ENCODE results near the gene RPL22.

Gene RPL22

DNA sequence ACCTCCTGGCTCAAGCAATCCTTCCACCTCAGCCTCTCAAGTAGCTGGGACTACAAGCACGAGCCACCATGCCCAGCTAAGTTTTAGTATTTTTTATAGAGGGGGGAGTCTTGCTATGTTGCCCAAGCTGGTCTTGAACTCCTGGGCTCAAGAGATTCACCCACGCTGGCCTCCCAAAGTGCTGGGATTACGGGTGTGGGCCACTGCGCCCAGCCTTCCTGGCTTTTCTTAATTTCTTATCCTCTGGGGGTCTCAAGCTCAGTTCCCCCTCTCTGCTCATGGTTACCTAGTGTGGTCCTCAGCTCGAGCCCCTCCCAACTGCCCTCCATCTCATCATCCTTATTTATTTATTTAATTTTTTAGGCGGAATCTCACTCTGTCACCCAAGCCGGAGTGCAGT, 2.9 kb upstream of the RPL22 start:
- Mint-ChIP-seq H3K4me1 (ENCODE audit: low read depth) (peaks cover 48% of the 10 kb centered on the region), H3K4me3 (no peak overlapping the region), H3K27me3 (peaks cover 49% of the 10 kb centered on the region), H3K9me3 (no peaks in the 10 kb centered on the region), H3K27ac (no peak overlapping the region), H3K36me3 (ENCODE audit: low read depth) (peaks cover 25% of the 10 kb centered on the region)
- intact Hi-C loops (cut with micrococcal nuclease), result no loop called here

DNA sequence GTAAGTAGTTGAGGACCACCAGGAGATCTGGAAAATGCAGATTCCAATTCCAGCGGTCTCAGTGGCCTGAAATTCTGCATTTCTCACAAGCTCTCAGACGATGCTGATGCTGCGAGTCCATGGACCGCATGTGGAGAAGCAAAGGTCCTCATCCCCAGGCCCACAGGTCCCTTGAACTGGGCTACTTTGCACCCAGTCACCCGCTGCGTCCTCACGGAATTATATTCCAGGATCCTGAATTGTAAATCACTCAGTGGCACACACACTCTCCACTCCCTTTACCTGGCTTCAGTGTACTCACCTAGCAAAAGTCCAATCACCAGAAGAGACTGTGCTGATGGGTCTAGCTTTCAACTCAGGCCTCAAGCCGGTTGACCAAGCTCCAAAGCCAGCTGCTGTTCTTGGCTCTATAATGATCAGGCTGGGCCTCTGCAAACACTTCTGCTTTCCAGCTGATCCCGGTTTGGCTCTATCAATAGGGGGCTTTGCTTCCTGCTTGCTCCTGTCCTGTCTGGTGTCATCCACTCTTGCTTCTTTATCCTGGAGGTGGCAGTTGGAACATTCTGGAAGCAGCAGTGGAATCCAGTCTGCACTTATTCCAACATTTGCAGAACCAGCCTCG, 904 bp upstream of the RPL22 start:
- intact Hi-C loops (cut with micrococcal nuclease), result no loop called here
- H3K9me3 Mint-ChIP-seq, result no peaks in the 10 kb centered on the region
- peaks cover 36% of the 10 kb centered on the region for H3K4me1 Mint-ChIP-seq (ENCODE audit: low read depth)

DNA sequence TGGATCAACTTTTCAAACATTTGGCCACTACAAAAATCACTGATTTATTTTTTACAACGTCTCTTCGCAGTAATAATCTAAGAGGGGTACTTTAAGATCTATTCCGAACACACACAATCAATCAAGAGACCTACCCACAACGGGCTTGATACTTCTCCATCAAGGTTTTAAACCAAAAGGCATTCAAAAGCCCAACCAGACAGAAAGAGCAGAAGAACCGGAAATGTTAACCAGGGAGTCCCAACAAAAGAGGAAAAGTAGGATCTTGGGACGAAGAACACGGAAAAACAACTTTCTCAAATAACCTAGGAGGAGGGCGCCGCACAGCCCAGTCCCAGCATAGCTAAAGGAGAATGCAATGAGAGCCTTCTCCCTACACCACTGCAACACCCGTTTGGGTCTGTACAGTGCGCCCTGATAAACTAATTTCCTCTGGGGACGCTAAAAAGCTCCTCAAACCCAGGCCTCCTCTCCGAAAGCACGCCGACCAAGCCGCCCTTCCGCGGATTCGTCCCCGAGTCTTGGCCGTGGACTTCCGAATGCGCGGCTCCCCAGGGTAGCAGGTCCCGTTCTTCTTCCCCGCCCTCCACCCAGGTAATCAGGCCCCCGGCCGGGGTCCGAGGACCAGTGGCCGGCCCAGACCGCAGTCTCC, 623 bp downstream of the RPL22 start:
- Mint-ChIP-seq H3K27me3 (peaks cover 20% of the 10 kb centered on the region), H3K27ac (peak overlapping the region; percentile 95), H3K4me1 (ENCODE audit: low read depth) (peaks cover 33% of the 10 kb centered on the region), H3K4me3 (peak overlapping the region; percentile 79), H3K9me3 (no peaks in the 10 kb centered on the region), H3K36me3 (ENCODE audit: low read depth) (peaks cover 60% of the 10 kb centered on the region)
- intact Hi-C loops (cut with micrococcal nuclease), result loop anchor here (5.0 kb wide), 2 partner anchors 39 to 194 kb away; partner anchors contain the start of genes ACOT7 and ICMT

More for the DNA sequence above, 904 bp upstream of the RPL22 start:
- Mint-ChIP-seq H3K4me3 (peak overlapping the region; percentile 79), H3K27ac (peak overlapping the region; percentile 95), H3K36me3 (ENCODE audit: low read depth) (peaks cover 44% of the 10 kb centered on the region), H3K27me3 (peaks cover 30% of the 10 kb centered on the region)

DNA sequence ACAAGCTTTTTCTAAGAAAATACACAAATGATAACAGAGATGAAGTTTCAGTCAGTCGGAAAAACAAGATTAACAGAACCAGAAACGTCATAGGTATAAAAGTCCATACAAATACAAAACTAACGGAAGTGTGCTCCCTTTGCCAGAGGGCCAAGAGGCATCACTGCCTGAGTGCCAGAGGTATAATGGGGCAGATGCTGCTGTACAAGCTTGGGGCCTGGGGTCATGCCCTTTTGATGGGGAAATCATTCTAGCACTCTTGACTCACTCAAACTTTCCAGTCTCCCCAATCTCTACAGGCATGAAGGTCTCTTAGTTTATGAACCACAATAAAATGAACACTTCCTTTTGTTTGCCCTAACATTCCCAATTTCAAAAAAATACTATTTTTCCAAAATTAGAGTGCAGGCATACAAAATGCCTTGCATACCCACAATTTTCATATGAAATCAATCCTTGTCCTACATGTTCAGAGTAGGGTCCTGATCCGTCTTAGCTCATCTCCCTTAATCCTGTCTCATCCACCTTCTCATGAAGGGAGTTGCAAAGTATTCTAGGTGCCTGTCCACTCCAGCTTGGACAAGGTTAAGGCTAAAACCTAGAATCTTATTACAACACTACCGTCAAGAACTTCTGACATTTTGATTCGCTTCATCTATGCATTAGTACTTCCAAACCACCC, 1.5 kb downstream of the RPL22 start:
- Mint-ChIP-seq H3K4me3 (peak overlapping the region; percentile 79), H3K36me3 (ENCODE audit: low read depth) (peaks cover 68% of the 10 kb centered on the region), H3K9me3 (no peaks in the 10 kb centered on the region), H3K4me1 (ENCODE audit: low read depth) (peaks cover 33% of the 10 kb centered on the region), H3K27me3 (peaks cover 18% of the 10 kb centered on the region), H3K27ac (peak overlapping the region; percentile 95)
- intact Hi-C loops (cut with micrococcal nuclease), result loop anchor here (5.0 kb wide), 2 partner anchors 39 to 194 kb away; partner anchors contain the start of genes ACOT7 and ICMT

DNA sequence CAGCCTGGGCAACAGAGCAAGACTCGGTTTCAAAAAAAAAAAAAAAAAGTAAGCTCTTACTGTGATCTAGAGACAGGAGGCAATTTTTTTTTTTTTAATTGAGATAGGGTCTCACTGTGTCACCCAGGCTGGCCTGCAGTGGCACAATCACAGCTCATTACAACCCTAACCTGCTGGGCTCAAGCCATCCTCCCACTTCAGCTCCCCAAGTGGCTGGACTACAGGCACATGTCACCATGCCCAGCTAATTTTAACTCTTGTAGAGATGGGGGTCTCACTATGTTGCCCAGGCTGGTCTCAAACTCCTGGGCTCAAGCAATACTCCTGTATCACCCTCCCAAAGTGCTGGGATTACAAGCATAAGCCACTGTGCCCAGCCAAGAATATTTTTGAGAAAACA, 7.4 kb downstream of the RPL22 start:
- intact Hi-C loops (cut with micrococcal nuclease), result no loop called here
- no peak overlapping the region for H3K4me3 Mint-ChIP-seq
- no peaks in the 10 kb centered on the region for H3K27me3 Mint-ChIP-seq
- peaks cover 5% of the 10 kb centered on the region for H3K4me1 Mint-ChIP-seq (ENCODE audit: low read depth)
- no peak overlapping the region for H3K27ac Mint-ChIP-seq
- H3K9me3 Mint-ChIP-seq, result no peaks in the 10 kb centered on the region
- peaks cover 100% of the 10 kb centered on the region for H3K36me3 Mint-ChIP-seq (ENCODE audit: low read depth)

DNA sequence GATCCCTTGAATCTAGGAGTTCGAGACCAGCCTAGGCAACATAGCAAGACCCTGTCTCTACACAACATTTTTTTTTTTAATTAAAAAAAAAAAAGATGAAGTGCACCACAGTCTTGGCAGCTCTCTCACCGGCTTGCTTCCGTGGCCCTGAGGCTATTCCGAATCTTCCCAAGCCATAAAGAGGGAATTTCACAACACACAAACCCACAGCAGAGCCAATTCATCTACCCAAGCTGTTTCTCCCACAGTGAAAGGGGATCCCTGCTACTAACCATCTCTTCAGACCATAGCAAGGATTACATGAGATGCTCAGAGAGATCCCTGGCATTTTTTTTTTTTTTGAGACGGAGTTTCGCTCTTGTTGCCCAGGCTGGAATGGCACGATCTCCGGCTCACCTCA, 10.9 kb downstream of the RPL22 start:
- H3K36me3 Mint-ChIP-seq (ENCODE audit: low read depth), result peaks cover 90% of the 10 kb centered on the region

DNA sequence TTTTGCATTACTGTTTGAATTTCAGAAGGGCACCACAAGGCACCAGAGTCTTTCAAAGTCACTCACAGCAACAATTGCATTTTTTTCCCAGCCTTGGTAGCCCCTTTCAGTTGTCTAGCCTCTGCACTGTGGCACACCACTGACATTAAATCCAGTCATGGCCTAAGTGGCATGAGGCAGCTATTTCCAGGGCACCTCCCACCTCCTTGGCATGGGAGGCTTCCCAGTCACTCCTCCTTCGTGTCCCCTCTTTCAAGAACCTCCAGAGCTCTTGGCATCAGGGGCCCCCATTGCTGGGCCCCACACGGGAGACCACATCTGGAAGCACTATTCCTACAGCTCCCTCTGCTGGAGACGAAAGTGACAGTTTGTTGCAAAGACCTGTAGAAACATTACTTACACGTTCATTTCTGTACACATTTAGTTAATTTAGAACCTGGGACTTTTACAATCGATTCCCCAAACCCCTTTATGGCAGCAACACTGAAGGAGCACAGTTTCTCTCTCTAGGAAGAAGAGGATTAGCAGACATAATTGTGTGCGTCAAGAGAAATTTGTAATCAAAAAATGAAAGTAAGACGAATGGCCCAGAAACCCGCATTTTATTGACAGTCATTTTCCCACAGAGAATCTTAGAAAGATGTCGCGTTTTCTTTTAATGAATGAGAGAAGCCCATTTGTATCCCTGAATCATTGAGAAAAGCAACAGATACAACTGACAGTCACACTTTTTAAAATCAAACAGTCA, 13.6 kb downstream of the RPL22 start:
- intact Hi-C loops (cut with micrococcal nuclease), result loop anchor here (10.0 kb wide), 1 partner anchor 131 kb away; no protein-coding TSS in a partner anchor
- Mint-ChIP-seq H3K27me3 (peaks cover 30% of the 10 kb centered on the region), H3K36me3 (ENCODE audit: low read depth) (peaks cover 64% of the 10 kb centered on the region), H3K4me1 (ENCODE audit: low read depth) (peaks cover 14% of the 10 kb centered on the region), H3K27ac (no peak overlapping the region), H3K9me3 (no peaks in the 10 kb centered on the region), H3K4me3 (no peak overlapping the region)

More for the DNA sequence above, 10.9 kb downstream of the RPL22 start:
- peaks cover 6% of the 10 kb centered on the region for H3K27me3 Mint-ChIP-seq
- no peak overlapping the region for H3K4me3 Mint-ChIP-seq
- no peaks in the 10 kb centered on the region for H3K4me1 Mint-ChIP-seq (ENCODE audit: low read depth)
- H3K9me3 Mint-ChIP-seq, result no peaks in the 10 kb centered on the region
- H3K27ac Mint-ChIP-seq, result no peak overlapping the region
- intact Hi-C loops (cut with micrococcal nuclease), result loop anchor here (10.0 kb wide), 1 partner anchor 134 kb away; no protein-coding TSS in a partner anchor

DNA sequence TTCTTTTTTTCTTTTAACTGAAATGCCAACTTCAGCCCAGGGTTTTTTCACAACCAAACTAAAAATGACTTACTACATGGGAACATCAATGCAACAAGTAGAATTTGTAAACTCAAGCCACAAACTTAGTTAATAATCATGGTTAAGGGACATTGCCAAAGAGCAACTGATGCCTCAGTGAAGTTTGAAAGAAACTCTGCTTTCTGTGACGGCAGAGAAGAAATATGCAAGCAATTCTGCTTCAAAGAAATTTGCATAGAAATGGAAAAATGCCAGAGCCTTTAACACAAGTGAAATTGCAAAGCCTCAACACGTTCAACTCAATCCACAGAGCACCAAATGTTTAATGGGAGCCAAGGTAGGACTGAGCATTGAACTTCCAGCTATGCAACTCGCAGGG, 14.2 kb downstream of the RPL22 start:
- H3K9me3 Mint-ChIP-seq, result no peaks in the 10 kb centered on the region
- no peak overlapping the region for H3K27ac Mint-ChIP-seq
- H3K27me3 Mint-ChIP-seq, result peaks cover 33% of the 10 kb centered on the region
- H3K36me3 Mint-ChIP-seq (ENCODE audit: low read depth), result peaks cover 57% of the 10 kb centered on the region
- peaks cover 16% of the 10 kb centered on the region for H3K4me1 Mint-ChIP-seq (ENCODE audit: low read depth)
- intact Hi-C loops (cut with micrococcal nuclease), result loop anchor here (10.0 kb wide), 1 partner anchor 130 kb away; no protein-coding TSS in a partner anchor
- H3K4me3 Mint-ChIP-seq, result no peak overlapping the region

DNA sequence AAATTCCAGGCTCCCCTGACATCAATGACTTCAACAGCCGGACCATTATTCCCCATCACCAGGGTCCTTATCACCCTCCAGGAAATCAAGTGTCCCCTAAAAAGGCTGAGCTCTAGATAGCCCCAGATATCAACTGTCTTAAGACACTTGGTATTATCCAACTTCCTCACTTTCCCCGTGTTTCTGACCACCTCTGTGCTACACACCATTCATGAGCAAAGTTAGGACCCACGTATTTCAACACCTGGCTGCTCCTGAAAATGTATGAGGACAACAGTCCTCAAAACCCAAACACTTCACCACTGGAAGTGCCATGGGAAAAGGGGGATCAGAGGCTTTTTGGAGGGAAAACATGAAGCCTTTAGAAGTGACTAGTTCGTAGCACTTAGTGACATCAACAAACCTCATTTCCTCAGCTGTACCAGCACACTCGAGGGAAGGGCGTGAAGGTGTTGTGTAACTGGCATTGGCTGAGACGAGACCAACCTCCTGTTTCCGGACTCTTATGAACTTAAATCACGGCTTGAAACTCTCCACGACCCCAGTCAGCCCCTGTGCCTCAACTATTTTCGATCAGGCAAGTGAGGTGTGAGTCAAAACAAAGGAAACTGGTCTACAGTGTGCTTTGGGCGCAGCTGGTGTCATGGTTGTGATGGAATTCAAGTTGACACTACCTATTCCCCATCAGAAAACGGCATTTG, 15.2 kb downstream of the RPL22 start:
- Mint-ChIP-seq H3K4me1 (ENCODE audit: low read depth) (peaks cover 16% of the 10 kb centered on the region), H3K27me3 (peaks cover 33% of the 10 kb centered on the region), H3K36me3 (ENCODE audit: low read depth) (peaks cover 48% of the 10 kb centered on the region), H3K4me3 (no peak overlapping the region), H3K9me3 (no peaks in the 10 kb centered on the region), H3K27ac (no peak overlapping the region)
- intact Hi-C loops (cut with micrococcal nuclease), result loop anchor here (10.0 kb wide), 1 partner anchor 129 kb away; no protein-coding TSS in a partner anchor

DNA sequence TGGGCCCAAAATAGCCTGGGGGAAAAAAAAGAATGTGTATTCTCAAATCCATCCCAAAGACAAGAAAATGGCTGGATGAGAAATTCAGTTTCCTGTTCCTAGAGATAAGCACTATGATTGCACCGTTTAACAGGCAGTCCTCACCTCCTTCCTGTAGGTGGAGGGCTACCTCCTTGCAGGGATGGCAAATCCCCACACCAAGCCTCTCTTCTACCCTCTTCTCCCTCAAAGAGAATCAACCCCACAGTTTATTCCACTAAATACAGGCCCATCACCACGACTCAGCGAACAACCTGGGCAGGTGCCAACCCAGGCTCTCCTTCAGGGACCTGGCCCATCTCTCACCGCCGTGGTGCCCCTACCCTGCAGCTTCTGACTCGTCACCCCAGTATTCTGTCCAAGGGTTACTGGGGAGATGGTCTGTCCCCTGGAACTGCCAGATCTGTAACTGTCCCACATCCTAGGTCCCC, 15.8 kb downstream of the RPL22 start:
- intact Hi-C loops (cut with micrococcal nuclease), result loop anchor here (10.0 kb wide), 1 partner anchor 129 kb away; no protein-coding TSS in a partner anchor
- peaks cover 39% of the 10 kb centered on the region for H3K27me3 Mint-ChIP-seq
- H3K4me3 Mint-ChIP-seq, result no peak overlapping the region
- peaks cover 16% of the 10 kb centered on the region for H3K4me1 Mint-ChIP-seq (ENCODE audit: low read depth)
- H3K9me3 Mint-ChIP-seq, result no peaks in the 10 kb centered on the region
- H3K27ac Mint-ChIP-seq, result no peak overlapping the region
- H3K36me3 Mint-ChIP-seq (ENCODE audit: low read depth), result peaks cover 41% of the 10 kb centered on the region

DNA sequence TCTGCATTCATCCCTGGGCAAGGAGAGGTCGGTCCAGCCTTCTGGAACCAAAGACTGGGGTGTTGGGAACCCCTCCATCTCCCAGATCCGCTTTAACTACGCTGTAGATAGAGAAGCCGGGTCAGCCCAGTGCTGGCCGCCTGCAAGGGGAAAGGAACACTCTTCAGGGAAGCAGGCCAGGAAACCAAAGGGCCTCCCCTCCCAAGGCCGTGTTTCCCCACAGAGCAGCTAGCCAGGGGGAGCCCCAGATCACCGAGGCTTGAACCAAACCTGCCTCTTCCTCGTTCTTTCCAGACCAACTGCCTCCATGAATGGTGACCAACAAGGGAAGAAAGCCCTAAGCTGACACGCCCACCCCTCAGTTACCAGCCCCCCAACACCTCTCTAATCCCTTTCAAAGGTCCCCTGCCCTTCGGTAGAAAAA, 18.0 kb downstream of the RPL22 start:
- intact Hi-C loops (cut with micrococcal nuclease), result loop anchor here (10.0 kb wide), 1 partner anchor 127 kb away; no protein-coding TSS in a partner anchor
- Mint-ChIP-seq H3K4me3 (no peak overlapping the region), H3K27me3 (peaks cover 60% of the 10 kb centered on the region), H3K9me3 (no peaks in the 10 kb centered on the region), H3K4me1 (ENCODE audit: low read depth) (peaks cover 16% of the 10 kb centered on the region), H3K27ac (no peak overlapping the region), H3K36me3 (ENCODE audit: low read depth) (peaks cover 19% of the 10 kb centered on the region)

DNA sequence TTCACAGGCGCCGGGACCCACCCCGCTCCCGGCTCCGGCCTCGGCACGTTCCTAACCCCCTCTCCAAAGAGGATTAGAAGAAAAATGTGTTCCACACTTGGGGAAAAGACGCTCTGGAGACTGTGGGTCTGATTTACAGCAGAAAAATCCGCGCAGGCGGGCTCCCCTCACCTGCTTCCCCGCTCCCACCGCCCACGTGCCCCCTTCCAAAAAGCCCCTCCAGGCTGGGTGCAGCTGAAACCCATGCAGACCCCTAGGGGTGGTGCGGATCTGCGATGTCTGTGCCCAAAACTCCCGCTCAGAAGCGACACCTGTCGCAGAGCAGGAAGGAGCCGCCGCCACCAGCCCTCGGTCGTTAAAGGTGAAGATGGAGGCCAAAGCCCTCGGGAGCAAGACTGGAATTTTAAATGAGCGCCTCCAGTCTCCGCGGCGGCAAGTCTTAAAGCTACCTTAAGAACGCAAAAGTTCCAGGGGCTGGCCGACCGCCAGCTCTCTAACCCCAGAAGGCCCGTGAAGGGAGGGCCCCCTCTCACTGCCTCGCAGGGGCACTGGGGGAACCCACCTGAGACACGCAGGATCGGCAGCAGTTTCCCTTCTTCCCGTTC, 18.6 kb downstream of the RPL22 start:
- no peak overlapping the region for H3K4me3 Mint-ChIP-seq
- no peak overlapping the region for H3K27ac Mint-ChIP-seq
- peaks cover 14% of the 10 kb centered on the region for H3K36me3 Mint-ChIP-seq (ENCODE audit: low read depth)
- intact Hi-C loops (cut with micrococcal nuclease), result loop anchor here (10.0 kb wide), 1 partner anchor 126 kb away; no protein-coding TSS in a partner anchor
- H3K27me3 Mint-ChIP-seq, result peaks cover 61% of the 10 kb centered on the region
- no peaks in the 10 kb centered on the region for H3K9me3 Mint-ChIP-seq
- peaks cover 16% of the 10 kb centered on the region for H3K4me1 Mint-ChIP-seq (ENCODE audit: low read depth)
